RWPE2 (cell line): ENCODE results near the gene COL15A1.

Experiments
- ATAC-seq: fragments of 200-7000 bp; cut with Tn5 transposase; 3 replicates; pipeline ENCODE4 v1.9.1; 2021; ENCODE audit warnings: low read depth
- DNase-seq: peaks from one replicate; pipeline ENCODE4 v3.0.0-alpha.2; 2020; ENCODE audit warnings: low spot score
- H3K27ac ChIP-seq: fragments of 450-650 bp; 2 replicates; pipeline ENCODE4 v1.5.1; 2017; ENCODE audit warnings: mild to moderate bottlenecking; ENCODE audit not compliant: poor library complexity, severe bottlenecking
- H3K27me3 ChIP-seq: fragments of 250-450 bp; sonication (Bioruptor Pico); 2 replicates; pipeline ENCODE4 v1.5.1; 2021; ENCODE audit warnings: mild to moderate bottlenecking, moderate library complexity; ENCODE audit not compliant: insufficient read depth, poor library complexity, severe bottlenecking
- H3K36me3 ChIP-seq: fragments of 250-450 bp; sonication (Bioruptor Pico); 2 replicates; pipeline ENCODE4 v1.5.1; 2020; ENCODE audit warnings: low read depth, mild to moderate bottlenecking, moderate library complexity
- H3K4me1 ChIP-seq: fragments of 250-450 bp; sonication (Bioruptor Pico); 2 replicates; pipeline ENCODE4 v1.5.1; 2021; ENCODE audit warnings: mild to moderate bottlenecking, moderate library complexity; ENCODE audit not compliant: insufficient read depth, poor library complexity, severe bottlenecking
- H3K4me3 ChIP-seq: fragments of 250-450 bp; sonication (Bioruptor Pico); 2 replicates; pipeline ENCODE4 v1.5.1; 2021; ENCODE audit warnings: mild to moderate bottlenecking, moderate library complexity; ENCODE audit not compliant: severe bottlenecking
- H3K9me3 ChIP-seq: fragments of 250-450 bp; sonication (Bioruptor Pico); 2 replicates; pipeline ENCODE4 v1.5.1; 2021; ENCODE audit warnings: mild to moderate bottlenecking, moderate library complexity; ENCODE audit not compliant: severe bottlenecking
- TF ChIP-seq, protein P1 (sequence below): fragments of 450-650 bp; IDR thresholded peaks from one replicate; pipeline ENCODE4 v1.5.1; 2017; ENCODE audit warnings: mild to moderate bottlenecking, moderate library complexity; ENCODE audit not compliant: poor library complexity, severe bottlenecking

Gene COL15A1

DNA sequence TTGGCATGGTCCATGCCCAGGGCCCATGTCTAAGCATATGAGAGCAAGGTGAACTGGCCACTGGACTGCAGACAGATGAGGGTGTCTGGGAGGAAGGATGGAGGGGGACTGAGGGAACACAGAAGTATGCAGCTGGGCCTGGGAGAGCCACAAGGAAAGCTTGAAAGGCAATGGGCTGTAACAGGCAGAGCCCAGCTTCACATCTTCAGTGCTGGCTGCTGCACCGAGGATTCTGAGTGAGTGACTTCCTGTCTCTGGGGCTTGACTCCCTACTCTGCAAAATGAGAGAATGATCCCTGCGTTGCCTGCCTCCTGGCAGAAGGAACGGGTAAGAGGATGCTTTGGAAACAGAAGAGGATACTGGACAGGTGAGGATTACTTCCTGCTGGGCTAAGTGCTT lies 29.0 kb downstream of the COL15A1 start:
- no peaks in the 10 kb centered on the region for H3K36me3 ChIP-seq
- H3K27me3 ChIP-seq = no peaks in the 10 kb centered on the region
- H3K9me3 ChIP-seq = no peaks in the 10 kb centered on the region
- H3K4me1 ChIP-seq = no peaks in the 10 kb centered on the region
- no peak for DNase-seq
- no peak overlapping the region for H3K27ac ChIP-seq
- TF ChIP-seq, protein P1, sequence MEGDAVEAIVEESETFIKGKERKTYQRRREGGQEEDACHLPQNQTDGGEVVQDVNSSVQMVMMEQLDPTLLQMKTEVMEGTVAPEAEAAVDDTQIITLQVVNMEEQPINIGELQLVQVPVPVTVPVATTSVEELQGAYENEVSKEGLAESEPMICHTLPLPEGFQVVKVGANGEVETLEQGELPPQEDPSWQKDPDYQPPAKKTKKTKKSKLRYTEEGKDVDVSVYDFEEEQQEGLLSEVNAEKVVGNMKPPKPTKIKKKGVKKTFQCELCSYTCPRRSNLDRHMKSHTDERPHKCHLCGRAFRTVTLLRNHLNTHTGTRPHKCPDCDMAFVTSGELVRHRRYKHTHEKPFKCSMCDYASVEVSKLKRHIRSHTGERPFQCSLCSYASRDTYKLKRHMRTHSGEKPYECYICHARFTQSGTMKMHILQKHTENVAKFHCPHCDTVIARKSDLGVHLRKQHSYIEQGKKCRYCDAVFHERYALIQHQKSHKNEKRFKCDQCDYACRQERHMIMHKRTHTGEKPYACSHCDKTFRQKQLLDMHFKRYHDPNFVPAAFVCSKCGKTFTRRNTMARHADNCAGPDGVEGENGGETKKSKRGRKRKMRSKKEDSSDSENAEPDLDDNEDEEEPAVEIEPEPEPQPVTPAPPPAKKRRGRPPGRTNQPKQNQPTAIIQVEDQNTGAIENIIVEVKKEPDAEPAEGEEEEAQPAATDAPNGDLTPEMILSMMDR = no peak
- no peak for ATAC-seq
- H3K4me3 ChIP-seq = no peak overlapping the region

DNA sequence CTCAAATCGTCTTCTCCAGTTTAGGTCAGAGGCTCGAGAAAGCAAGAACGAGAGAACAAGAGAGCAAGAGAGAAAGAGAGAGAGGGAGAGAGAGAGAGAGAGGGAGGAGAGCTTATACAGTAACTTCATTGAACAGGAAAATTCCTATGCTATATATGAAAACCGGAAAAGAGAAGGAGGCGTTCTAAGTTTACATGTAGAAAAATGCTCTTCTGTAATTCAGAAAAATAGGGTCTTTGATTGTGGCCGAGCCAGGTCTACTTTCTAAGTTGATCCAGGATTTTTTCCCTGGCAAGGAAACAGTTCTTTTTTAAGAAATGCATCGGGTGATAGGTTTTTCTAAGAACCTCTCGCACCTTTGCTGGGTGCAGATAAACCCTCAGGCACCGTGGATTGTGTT lies 29.5 kb downstream of the COL15A1 start:
- TF ChIP-seq, protein P1 = no peak
- no peak overlapping the region for H3K4me3 ChIP-seq
- no peak for DNase-seq
- H3K27ac ChIP-seq = no peak overlapping the region
- H3K27me3 ChIP-seq = no peaks in the 10 kb centered on the region
- H3K36me3 ChIP-seq = no peaks in the 10 kb centered on the region
- H3K4me1 ChIP-seq = no peaks in the 10 kb centered on the region
- ATAC-seq = no peak
- no peaks in the 10 kb centered on the region for H3K9me3 ChIP-seq

DNA sequence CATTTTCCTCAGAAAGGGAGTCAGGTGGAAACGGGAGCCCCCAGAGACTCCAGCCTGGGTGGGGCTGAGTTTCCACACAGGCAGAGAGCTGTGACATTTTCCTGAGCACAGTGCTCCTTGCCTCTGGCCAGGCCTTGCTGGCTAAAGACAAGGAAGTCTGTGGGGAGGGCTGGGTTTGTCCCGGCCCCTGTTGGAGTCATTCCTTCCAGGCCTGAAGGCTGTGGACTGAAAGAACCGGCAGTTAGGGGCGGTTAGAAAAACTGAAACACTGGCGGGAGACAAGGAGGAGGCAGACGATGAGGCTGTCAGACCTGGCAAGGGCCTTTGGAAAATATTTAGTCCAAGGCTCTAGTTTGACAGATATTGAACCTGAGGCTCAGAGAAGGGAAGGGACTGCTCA lies 29.9 kb downstream of the COL15A1 start:
- H3K9me3 ChIP-seq = no peaks in the 10 kb centered on the region
- H3K27ac ChIP-seq = no peak overlapping the region
- no peaks in the 10 kb centered on the region for H3K36me3 ChIP-seq
- DNase-seq (no peak), ATAC-seq (no peak)
- TF ChIP-seq, protein P1 = no peak
- no peaks in the 10 kb centered on the region for H3K27me3 ChIP-seq
- H3K4me3 ChIP-seq = no peak overlapping the region
- no peaks in the 10 kb centered on the region for H3K4me1 ChIP-seq

DNA sequence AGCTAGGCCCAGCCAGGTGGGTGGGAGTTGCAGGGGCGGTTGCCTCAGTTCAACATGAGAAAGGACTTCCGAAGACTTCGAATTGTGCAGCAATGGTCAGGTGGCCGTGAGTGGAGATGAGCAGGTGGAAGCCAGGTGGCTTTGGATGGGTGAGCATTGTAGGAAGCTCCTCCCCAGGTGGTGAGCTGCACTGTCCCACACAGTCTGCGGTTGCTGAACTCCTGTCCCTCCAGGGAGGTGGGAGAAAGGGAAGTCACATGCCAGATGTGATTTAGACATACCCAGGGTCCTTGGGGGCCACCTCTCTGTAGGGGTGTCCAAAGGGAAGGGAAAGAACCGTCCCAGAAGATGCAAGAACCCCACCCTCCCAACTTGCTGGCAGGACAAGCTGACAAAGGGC lies 30.4 kb downstream of the COL15A1 start:
- Histone ChIP-seq H3K4me1 (no peaks in the 10 kb centered on the region), H3K4me3 (no peak overlapping the region), H3K27me3 (no peaks in the 10 kb centered on the region), H3K9me3 (no peaks in the 10 kb centered on the region), H3K27ac (no peak overlapping the region), H3K36me3 (no peaks in the 10 kb centered on the region)
- ATAC-seq (no peak), DNase-seq (no peak)
- TF ChIP-seq, protein P1 = no peak

DNA sequence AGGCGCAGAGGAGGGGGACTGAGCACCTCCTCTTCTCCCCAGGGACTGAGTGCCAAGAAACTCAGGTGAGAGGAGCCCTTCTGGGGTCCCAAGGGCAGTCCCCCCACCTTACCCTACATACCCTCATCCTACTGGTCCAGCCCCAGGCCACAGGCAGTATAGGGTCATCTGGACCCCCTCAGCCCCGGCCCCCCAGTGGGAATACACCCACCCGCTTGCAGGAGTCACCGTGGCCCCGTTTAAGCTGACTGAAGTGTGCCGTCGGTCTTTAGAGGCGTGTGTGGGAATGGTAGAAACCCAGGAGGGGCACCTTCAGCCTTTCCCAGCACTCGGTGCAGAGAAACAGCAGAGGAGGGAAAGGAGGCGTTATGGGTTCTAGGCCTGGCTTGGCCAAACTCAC lies 30.8 kb downstream of the COL15A1 start:
- Histone ChIP-seq H3K27me3 (no peaks in the 10 kb centered on the region), H3K4me1 (no peaks in the 10 kb centered on the region), H3K4me3 (no peak overlapping the region), H3K9me3 (no peaks in the 10 kb centered on the region), H3K36me3 (no peaks in the 10 kb centered on the region), H3K27ac (no peak overlapping the region)
- ATAC-seq (no peak), DNase-seq (no peak)
- TF ChIP-seq, protein P1 = no peak
